Stimulated activated CD4-positive, alpha-beta T cell treated with anti-CD3 and anti-CD28 coated beads, Interleukin-4, amount 100 ng/mL, for 48 hours (primary cell): ENCODE data around the gene TSHB.

Source experiments
- DNase-seq, 2 donors: peaks; one replicate each; pipeline ENCODE4 v3.0.0-alpha.2; 2020; ENCODE audit warnings: low read depth in 2 of 2

The TSHB gene

DNA sequence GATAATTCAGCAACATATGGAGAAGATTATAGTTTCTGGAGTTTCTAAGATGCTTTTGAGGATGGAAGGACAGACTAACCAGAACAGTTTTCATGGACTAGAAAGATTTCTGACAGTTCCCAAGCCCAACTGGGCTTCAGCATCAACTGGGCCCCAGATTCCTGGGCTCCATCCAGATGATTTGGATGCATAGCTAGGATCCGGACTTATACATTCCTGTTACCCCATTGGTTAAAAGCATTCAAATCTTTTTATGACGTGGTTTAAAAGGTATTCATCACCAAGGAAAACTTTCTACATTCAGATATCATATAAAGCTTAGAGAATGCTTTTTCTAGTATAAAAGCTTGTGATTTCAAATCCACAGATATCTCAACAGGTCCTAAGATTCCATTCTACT, 29.7 kb downstream of the TSHB start:
- DNase-seq = no peak

DNA sequence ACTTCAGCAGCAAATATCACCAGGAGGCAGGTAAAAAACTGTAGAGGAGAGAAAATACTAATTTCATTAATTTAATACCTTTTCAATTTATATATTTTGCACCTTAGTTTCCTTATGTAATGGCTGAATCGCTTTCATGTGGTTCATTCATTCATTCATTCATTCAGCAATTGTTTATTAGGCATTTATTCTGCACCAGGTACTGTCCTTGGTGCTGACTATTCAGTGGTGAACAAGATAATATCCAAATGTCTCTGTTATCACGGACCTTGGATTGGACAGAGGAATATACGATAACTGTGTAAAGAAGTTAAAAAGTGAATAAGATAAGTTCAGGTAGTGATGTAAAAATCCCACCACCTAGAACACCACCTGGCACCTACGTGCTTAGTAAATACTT, 30.9 kb downstream of the TSHB start:
- DNase-seq = no peak

GRCh38 chr1:115062542-115063004, 32.9 kb downstream of the TSHB start:
- DNase-seq = peak; percentile 61 to 74

GRCh38 chr1:115063228-115063901, 33.7 kb downstream of the TSHB start:
- DNase-seq = no peak

DNA sequence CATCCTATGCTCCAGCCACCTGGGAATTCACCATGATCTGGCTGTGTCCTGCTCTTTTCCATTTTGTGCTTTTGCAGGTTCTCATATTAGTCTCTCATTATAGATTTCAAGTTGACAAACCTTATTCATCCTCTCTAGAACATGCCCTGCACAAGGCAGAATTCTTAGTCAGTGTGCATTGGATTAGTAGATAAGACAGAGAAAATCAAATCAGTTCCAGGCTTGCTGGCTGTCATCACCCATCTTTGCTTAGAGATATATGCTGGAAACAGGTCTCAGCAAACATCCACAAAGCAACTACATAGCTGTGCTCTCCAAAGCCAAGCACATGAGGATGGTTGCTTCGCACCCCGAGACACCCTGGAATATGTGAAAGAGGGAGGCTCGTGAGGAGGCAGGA, 34.8 kb downstream of the TSHB start:
- no peak for DNase-seq

DNA sequence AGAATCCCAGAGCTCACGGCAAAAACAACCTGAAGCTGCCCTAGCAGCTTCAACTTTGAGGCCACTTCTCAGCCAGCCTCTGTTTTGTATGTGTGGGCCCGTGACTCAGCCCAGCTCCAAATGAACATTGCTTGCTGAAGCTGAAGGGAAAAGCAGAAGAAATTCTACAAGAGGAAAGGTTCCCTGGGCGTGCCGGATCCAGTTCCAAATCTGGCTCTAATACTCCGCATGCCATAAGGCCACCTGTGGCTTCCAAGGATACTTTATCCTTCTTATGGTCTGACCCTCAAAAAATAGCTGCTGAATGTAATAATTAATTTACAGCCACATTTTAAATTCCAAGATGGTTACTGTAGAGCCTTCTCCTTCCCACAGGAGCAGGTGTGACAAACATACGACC, 35.4 kb downstream of the TSHB start:
- no peak for DNase-seq

GRCh38 chr1:115067161-115067859, 37.7 kb downstream of the TSHB start:
- no peak for DNase-seq

GRCh38 chr1:115068826-115069585, 39.4 kb downstream of the TSHB start:
- no peak for DNase-seq

- DNase-seq = no peak
These were observed 40.2 kb downstream of the TSHB start for GRCh38 chr1:115069659-115070308.

GRCh38 chr1:115071012-115071664, 41.5 kb downstream of the TSHB start:
- DNase-seq = no peak

- DNase-seq = no peak
These were observed 43.9 kb downstream of the TSHB start for GRCh38 chr1:115073298-115074087.

GRCh38 chr1:115074839-115075534, 45.4 kb downstream of the TSHB start:
- no peak for DNase-seq

GRCh38 chr1:115076384-115076915, 46.8 kb downstream of the TSHB start:
- no peak for DNase-seq

DNA sequence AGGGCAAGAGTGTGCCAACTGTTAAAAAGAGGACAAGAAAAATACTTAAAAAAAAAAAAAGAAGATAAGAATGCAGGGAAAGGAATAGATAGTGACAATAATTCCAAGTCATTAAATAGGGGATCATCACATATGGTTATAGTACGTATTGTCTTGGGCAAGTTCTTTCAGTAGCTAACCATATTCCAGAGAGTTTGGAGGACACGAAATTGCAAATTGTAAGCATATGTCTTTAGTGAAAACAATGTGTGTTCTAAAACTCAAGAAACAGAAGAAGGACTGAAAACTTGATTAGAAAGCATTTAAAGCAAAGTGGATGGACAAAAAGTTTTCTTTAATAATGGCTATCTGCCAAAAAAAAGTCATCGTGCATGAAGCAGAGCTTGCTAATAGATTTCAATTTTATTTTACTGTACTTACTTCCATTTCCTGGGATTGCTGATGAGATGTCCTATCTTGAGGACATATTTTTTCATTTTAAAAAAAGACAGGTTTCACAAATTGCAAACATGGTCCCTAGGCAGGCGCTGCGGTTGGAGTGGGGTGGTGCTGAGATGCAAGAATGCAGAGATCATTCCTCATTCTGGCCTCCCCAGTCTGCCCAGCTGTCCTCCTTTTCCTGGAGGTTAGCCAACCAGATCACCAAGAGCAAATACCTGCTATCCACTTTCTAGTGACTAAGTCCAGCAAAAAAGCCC, 47.8 kb downstream of the TSHB start:
- no peak for DNase-seq

GRCh38 chr1:115077984-115078330, 48.3 kb downstream of the TSHB start:
- no peak for DNase-seq

DNA sequence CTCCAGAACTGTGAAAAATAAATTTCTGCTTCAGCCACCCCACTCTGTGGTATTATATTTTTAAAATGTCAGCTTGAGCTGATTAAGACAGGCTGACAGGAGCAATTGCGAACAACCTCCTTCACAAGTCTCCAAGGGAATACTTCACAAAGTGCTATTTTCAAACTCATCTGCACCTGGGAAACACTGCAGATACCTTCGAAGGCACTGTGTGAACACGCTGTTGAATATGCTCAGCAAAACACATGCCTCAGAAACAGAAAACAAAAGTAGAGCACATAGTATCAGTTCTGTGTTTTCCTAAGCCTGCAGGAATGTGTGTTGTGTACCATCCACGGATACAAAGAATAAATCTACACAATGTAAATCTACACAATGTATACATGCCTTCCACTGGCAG, 49.1 kb downstream of the TSHB start:
- no peak for DNase-seq

- DNase-seq = no peak
These were observed 53.3 kb downstream of the TSHB start for GRCh38 chr1:115082949-115083348.
